IPS DF 4.7 (cell line): Measurements from ENCODE around the gene NLN.
"Not testable (repeated sequence)": the region's sequence is repeated elsewhere in the genome, so short reads cannot be mapped to it uniquely, and the experiment has no call there.

Experiments
- DNase-seq: peaks from one replicate; pipeline ENCODE4 v3.0.0-alpha.2; 2013; ENCODE audit warnings: low spot score; ENCODE audit errors: extremely low read depth

The NLN gene

DNA sequence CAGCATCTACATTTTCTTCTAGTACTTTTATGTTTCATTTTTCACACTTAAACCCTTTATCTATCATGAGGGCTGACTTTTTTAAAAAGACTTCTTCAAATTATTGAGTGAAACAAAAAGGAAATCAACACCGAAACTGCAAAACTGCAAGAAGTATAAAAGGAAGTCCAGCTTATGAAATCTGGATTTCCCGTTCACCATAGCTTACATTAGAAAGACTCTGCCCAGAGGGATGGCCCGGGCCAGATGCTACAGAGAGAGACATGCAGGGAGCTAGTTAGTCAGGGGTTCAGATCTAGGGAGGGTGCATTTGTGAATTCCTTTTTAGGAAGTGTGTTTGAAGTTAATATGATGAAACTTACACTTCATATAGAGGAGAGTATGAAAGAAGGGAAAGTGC, 10.0 kb downstream of the NLN start:
- not testable (repeated sequence) for DNase-seq

DNA sequence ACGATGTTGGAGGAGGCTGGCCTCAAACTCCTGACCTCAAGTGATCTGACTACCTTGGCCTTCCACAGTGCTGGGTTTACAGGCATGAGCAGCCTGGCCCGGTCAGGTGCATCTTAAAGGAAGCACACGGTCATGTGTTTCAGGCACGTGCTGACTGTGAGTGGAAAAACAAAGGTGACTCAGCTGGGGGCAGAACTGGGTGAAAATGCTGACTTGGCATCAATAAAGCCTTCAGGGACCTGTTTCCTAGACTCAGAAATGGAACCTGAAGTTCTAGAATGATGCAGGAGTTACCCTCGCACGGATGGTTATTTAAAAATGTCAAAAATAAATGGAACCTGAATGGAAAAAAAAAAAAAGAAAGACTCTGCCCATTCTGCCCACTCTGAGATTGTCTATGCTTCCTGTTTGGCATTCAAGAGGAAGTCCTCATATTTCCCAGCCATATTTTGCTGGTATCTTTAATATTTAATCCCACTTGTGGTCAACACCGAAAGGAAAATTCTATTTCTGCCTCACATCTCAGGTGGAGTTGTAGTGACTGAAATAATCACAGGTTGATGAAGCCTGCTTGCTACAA, 12.3 kb downstream of the NLN start:
- DNase-seq, result not testable (repeated sequence)

DNA sequence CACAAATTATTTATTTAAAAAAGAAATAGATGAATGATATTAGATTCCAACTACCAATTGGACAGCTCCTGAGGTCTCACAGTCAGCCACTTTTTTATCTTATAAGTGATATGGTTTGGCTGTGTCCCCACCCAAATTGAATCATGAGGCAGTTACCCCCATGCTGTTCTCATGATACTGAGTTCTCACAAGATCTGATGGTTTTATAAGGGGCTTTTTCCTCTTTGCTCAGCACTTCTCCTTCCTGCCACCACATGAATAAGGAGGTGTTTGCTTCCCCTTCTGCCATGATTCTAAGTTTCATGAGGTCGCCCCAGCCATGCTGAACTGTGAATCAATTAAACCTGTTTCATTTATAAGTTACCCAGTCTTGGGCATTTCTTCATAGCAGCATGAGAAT, 12.9 kb downstream of the NLN start:
- DNase-seq, result no peak

DNA sequence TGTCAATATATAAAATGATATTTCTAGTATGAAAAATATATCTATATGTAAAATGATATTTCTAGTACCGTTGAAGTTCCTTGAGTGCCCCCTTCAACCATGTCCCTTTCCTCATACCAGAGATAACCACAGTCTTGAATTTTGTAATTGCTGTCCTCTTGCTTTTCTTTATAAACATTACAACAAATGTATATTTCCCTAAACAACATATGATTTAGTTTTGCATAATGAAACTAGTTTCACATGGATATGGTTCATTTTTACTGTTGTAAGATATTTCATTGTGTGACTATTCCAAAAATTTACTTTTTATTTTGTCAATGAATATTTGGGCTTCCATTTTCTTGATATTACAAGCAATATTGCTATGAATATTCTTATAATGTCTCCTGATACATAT, 14.0 kb downstream of the NLN start:
- DNase-seq, result no peak

DNA sequence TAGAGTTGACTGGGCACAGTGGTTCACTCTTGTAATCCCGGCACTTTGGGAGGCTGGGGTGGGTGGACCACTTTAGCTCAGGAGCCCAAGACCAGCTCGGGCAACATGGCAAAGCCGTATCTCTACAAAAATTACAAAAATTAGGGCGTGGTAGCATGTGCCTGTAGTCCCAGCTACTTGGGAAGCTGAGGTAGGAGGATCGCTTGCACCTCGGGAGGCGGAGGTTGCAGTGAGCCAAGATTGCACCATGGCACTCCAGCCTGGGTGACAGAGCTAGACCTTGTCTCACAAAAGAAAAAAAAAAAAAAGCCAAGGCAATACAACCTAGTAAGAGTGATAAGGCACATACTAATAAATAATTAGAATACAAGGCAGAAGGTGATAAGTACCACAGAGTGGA, 15.8 kb downstream of the NLN start:
- no peak for DNase-seq

DNA sequence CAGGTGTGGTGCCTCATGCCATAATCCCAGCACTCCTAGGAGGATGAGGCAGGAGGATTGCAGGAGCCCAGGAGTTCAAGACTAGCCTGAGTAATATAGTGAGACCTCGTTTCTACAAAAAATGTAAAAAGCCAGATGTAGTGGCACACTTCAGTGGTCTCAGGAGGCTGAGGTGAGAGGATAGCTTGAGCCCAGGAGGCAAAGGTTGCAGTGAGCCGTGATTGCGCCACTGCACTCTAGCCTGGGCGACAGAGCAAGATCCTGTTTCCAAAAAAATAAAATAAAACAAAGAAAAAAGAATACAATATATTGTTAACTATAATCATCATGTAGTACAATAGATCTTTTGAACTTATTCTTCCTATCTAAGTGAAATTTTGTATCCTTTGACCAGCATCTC, 16.3 kb downstream of the NLN start:
- no peak for DNase-seq

DNA sequence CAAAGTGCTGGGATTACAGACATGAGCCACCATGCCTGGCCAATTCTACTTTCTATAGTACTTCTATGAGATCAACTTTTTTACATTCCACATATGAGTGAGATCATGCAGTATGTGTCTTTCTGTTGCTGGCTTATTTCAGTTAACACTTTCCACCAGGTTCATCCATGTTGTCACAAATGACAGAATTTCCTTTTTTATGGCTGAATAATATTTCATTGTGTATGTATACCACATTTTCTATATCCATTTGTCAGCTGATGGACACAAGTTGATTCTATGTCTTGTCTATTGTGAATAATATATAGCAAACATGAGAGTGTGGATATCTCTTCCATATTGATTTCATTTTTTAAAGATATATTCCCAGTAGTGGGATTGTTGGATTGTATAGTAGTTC, 17.2 kb downstream of the NLN start:
- no peak for DNase-seq

DNA sequence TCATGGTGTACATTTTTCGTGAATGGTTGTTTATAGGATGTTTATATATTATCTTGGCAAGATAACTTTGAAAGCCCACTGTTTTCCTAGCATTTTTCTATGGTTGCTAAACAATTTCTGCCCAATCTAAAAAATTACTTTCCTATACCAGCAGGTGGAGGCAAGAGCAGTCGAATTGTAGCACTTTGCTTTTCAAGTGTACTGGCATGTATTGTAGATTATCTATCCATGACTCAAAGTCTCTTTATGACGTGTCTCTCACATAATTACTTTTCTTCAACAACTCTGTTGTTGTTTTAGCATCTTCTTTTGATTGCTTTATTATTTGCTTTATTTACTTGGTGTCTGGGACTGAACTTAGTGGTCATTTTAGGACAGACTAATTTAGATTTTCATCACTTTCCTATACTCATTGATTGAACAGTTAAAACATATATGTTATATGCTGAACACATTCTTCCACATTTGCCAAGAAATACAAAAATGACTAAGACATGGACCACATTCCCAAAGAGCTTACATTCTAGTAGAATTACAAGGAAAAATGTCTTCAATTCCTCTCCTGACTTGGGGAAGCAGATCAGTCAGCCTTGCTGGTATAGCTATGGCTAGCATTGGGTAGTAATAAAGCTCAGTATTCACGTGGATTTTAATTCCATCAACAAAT, 20.7 kb downstream of the NLN start:
- DNase-seq, result no peak

DNA sequence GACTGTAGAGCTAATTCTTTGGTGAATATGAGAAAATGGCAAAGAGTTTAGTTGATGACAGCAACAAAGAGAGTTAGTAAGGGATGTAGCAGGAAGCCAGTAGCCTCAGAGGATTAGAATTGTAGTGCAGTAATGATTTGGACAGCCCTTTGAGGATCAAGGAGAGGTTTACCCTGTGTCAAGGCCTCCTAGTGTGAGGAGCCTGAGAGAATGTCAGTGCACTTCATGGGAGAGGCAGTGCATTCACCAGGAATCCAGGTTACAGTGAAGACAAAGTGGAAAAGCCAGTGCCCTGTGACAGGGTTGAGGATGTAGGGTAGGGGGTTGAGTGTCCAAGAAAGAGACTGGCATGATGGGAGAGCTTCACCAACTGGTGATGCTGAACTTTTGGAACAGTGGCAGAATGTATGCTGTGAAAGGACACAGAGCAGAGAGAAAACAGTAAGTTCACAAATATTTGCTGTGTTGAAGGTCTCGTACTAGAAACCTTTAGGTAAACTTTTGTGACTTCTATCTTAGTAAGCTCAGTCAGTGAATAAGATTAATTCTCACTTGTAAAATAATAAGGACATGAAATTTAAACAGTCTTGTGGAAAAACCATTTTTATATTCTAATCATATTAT, 27.3 kb downstream of the NLN start:
- DNase-seq, result no peak

DNA sequence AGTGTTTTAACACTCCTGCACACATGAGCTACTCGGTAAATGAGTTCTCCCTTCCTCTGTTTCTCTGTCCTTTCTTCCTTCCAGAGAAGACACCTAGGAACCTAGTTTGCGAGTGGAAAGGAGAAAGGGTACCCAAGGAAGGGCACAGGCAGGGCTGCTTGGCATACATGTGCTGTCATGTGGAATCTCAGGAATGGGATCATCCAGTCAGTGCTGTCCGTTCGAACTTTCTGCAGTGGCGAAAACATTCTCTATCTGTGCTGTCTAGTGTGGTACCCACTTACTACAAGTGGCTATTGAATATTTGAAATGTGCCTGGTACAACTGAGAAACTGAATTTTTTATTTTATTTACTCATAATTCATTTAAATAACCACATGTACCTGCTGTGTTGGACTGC, 28.0 kb downstream of the NLN start:
- DNase-seq, result no peak

DNA sequence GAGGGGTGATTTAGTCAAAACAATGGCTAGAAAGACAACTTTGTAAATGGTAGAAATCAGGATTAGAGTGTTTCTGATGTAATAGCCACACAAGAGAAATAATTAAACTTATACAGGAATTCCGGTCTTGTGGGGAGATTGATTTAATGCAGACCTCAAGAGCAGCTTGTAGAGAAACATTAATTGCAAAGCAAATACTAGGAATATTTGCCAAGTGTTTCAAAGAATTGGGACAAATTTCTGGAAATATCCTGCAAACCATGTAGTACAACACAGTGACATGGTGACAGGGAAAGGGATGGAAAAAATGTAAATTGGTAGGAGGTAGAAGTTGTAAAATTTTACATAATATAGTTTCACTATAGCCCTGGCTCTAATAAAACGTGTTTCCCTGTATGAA, 28.9 kb downstream of the NLN start:
- DNase-seq, result no peak

DNA sequence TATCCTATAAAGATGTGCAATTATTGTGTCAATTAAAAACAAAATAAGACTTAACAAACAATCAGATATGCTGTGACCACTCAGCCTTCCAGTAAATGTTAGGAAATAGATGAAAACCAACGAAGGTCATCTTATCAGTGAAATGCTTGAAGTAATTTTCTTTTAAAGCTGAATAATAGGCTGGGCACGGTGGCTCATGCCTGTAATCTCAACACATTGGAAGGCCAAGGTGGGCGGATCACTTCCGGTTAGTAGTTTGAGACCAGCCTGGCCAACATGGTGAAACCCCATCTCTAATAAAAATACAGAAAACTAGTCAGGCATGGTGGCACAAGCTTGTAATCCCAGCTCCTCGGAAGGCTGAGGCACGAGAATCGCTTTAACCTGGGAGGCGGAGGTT, 31.2 kb downstream of the NLN start:
- no peak for DNase-seq

DNA sequence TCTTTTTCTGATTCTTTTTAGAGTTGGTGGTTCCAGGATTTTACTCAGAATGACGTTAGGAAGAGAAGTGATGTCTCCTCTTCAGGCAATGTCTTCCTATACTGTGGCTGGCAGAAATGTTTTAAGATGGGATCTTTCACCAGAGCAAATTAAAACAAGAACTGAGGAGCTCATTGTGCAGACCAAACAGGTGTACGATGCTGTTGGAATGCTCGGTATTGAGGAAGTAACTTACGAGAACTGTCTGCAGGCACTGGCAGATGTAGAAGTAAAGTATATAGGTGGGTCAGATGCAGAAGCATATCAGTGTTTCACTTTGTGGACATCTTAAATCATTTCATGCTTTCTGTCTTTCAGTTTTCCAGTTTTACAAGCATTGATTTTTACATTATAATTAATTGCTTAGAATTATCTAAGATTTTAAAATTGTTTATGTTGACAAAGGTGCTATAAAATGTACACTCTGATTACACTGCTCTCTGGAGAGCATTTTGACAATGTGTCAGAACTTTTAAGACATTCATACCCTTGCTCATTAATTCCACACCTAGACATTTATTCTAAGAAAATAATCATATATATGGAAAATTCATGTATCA, 36.6 kb downstream of the NLN start:
- DNase-seq, result no peak

DNA sequence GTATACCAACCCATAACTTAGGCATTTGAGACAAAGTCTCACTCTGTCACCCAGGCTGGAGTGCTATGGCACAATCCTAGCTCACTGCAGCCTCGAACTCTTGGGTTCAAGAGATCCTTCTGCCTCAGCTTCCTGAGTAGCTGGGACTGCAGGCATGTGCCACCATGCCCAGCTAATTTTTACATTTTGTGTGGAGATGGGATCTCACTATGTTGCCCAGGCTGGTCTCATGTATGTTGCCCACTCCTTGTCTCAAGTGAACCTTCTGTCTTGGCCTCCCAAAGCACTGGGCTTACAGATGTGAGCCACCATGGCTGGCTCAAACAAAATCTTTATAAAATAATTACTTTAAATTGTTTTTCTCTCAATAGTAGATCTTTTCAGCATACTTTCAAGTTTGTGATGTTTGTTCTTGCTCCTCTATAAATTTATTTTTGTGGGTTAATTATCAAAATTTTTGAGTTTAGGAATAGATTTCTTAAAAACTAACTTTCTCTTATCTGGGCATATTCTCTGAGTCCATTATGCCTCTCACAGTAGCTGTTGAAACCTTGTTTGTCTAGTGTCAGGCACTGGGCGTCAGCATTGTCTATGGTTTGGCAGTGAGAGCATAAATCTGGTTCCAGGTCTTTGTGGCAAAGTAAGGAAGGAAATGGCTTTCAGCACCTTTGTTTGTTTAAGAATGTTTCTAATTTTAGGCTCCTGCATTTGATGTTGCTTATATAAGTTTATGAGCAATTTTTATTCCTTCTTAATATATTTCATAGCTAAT, 38.7 kb downstream of the NLN start:
- no peak for DNase-seq

DNA sequence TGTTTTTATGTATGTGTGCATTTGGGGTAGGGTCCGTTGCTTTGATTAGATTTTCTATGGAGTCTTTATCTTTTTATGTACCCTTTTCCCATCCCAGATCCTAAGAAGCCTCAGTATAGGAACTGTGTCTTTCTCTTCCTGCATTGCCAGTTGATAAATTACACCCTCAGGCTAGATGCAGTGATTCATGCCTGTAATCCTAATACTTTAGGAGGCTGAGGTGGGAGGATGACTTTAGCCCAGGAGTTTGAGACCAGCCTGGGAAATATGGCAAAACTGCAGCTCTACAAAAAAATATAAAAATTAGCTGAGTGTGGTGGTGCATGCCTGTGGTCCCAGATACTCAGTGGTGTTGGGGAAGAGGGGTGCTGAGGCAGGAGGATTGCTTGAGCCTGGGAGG, 40.2 kb downstream of the NLN start:
- DNase-seq, result no peak

DNA sequence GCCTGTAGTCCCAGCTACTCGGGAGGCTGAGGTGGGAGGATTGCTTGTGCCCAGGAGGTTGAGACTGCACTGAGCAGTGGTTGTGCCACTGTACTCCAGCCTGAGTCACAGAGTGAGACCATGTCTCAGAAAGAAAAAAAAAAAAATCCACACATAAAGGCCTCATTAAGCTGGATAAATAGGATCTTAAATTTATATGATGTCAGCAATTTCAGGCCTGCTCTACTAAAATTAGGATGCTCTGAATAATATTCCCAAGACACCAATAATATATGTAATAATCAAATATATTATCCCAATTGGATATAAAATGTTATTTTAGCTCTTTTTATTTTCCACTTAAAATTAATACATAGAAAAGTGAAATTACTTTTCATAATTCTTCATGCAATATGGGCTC, 43.6 kb downstream of the NLN start:
- DNase-seq, result no peak

DNA sequence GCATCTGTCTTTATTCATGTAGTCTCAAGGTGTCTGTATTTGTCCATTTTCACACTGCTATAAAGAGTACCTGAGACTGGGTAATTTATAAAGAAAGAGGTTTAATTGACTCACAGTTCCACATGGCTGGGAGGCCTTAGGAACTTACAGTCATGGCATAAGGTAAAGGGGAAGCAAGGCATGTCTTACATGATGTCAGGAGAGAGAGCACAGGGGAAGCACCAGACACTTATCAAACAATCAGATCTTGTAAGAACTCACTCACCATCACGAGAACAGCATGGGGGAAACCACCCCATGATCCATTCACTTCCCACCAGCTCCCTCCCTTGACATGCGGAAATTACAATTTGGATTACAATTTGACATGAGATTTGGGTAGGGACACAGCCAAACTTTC, 44.2 kb downstream of the NLN start:
- DNase-seq, result no peak

DNA sequence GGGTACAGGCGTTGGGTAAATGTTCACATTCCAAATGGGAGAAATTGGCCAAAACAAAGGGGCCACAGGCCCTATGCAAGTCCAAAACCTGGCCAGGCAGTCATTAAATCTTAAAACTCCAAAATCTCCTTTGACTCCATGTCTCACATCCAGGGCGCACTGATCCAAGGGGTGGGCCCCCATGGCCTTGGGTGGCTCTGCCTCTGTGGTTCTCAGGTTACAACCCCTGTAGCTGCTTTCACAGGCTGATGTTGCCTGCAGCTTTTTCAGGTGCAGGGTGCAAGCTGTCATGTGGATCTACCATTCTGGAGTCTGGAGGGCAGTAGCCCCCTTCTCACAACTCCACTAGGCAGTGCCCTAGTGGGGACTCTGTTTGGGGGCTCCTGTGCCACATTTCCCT, 44.8 kb downstream of the NLN start:
- DNase-seq, result no peak

DNA sequence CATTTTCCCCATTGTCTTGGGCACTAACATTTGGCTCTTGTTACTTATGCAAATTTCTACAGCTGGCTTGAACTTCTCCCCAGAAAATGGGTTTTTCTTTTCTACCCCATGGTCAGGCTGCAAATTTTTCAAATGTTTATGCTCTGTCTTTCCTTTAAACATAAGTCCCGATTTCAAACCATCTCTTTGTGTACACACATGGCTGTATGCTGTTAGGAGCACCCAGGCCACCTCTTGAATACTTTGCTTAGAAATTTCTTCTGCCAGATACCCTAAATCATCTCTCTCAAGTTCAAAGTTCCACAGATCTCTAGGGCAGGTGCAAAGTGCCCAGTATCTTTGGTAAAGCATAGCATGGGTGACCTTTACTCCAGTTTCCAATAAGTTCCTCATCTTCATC, 45.6 kb downstream of the NLN start:
- no peak for DNase-seq

DNA sequence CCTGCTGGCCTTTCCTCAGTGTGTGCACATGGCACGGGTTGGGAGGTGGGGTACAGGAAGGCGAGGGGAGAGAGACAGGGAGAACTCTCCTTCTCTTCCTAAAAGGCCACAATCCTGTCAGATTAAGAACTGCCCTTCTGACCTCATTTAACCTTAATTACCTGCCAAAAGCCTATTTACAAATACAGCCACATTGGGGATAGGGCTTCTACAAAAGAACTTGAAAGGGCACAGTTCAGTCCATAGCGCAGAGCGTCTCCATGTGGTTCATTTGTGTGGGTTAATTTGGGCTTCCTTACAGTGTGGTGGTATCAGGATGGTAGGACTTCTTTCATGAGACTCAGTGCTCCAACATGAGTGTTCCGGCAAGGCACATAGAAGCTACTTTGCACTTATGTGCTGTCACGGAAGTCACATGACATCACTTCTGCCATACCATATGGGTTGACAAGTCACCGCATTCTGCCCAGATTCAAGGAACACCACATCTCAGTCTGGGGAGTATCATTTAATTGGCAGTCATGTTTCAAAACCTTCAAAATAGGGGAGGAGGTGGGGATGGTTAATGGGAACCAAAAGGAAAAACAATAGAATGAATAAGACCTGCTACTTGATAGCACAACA, 46.8 kb downstream of the NLN start:
- no peak for DNase-seq

DNA sequence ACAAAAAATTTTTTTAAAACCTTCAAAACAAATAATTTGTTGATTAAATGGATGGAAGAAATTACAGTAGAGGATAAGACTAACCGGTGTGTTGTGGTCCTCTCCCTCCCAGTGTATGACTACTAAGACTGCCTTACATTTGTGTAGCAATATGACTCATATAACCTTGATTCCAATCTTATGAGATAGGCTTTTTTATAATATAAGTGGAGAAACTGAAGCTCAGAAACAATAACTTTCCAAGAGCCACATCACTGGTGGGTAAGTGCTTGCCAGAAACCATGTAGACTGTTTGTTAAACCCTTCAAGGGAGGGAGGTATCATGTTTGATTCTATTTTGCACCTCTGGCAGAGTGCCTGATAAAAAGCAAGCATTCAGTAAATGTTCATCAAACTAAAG, 47.5 kb downstream of the NLN start:
- no peak for DNase-seq

DNA sequence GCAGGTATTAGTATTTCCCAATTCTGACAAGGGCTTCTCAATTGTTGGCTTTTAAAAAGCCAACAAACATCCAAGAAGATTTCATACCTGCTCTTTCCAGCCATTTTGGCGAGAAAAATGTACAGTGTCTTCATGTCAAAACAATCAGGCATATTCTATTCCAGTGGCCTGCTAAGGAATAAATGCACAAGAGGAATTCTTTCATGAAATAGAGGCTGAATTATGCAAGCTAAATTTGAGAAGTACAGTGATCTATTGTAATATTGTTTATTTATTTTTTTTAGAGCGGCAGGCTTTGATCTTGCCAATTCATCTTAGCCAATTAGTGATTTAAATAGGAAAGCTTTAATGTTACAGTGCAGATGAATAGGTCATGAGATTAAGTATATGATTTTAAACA, 49.3 kb downstream of the NLN start:
- no peak for DNase-seq
